Activated naive CD8-positive, alpha-beta T cell (primary cell): ENCODE data around the gene SRPRA.
"Not testable (repeated sequence)": the region's sequence is repeated elsewhere in the genome, so short reads cannot be mapped to it uniquely, and the experiment has no call there.

Experiments
- H3K27ac Mint-ChIP-seq: one replicate; pipeline ENCODE4 v1.8.0; 2021; ENCODE audit warnings: mixed read lengths
- H3K27me3 Mint-ChIP-seq: one replicate; pipeline ENCODE4 v1.8.0; 2021; ENCODE audit warnings: mixed read lengths
- H3K36me3 Mint-ChIP-seq: one replicate; pipeline ENCODE4 v1.8.0; 2021; ENCODE audit warnings: mixed read lengths
- H3K4me1 Mint-ChIP-seq: one replicate; pipeline ENCODE4 v1.8.0; 2021; ENCODE audit warnings: low read depth, mixed read lengths
- H3K4me3 Mint-ChIP-seq: one replicate; pipeline ENCODE4 v1.8.0; 2021; ENCODE audit warnings: mild to moderate bottlenecking, mixed read lengths
- H3K9me3 Mint-ChIP-seq: one replicate; pipeline ENCODE4 v1.8.0; 2021; ENCODE audit warnings: low read depth, mixed read lengths

The SRPRA gene

GRCh38 chr11:126268708-126269579 is at the start of gene SRPRA, which contains the start of gene FOXRED1:
SRPRA (minus strand) TSS chr11:126268895; CDS start chr11:126268804, 91 bp downstream.
FOXRED1 (plus strand) TSS chr11:126269154; CDS start chr11:126269207, 53 bp downstream.
- Mint-ChIP-seq H3K4me1 (peaks cover 48% of the 10 kb centered on the region), H3K9me3 (no peaks in the 10 kb centered on the region), H3K27ac (peak within 1 kb of the TSS; percentile 95), H3K27me3 (no peaks in the 10 kb centered on the region), H3K4me3 (peak within 1 kb of the TSS; percentile 97), H3K36me3 (peaks cover 8% of the 10 kb centered on the region)

- H3K27me3 Mint-ChIP-seq: no peaks in the 10 kb centered on the region
- peak overlapping the region; percentile 76 for H3K27ac Mint-ChIP-seq
- peak overlapping the region; percentile 64 for H3K4me3 Mint-ChIP-seq
- H3K36me3 Mint-ChIP-seq: peaks cover 24% of the 10 kb centered on the region
- H3K4me1 Mint-ChIP-seq: peaks cover 38% of the 10 kb centered on the region
- no peaks in the 10 kb centered on the region for H3K9me3 Mint-ChIP-seq
Observed at GRCh38 chr11:126317756-126318573, 49.3 kb upstream of the SRPRA start.

- Mint-ChIP-seq H3K4me1 (peaks cover 38% of the 10 kb centered on the region), H3K27ac (peak overlapping the region; percentile 76)
Observed at GRCh38 chr11:126317432-126317755, 48.7 kb upstream of the SRPRA start.

GRCh38 chr11:126313826-126314225 is 45.1 kb upstream of the SRPRA start:
- no peaks in the 10 kb centered on the region for H3K9me3 Mint-ChIP-seq
- peaks cover 18% of the 10 kb centered on the region for H3K36me3 Mint-ChIP-seq
- no peaks in the 10 kb centered on the region for H3K27me3 Mint-ChIP-seq
- no peak overlapping the region for H3K4me3 Mint-ChIP-seq
- peaks cover 35% of the 10 kb centered on the region for H3K4me1 Mint-ChIP-seq
- no peak overlapping the region for H3K27ac Mint-ChIP-seq

More at GRCh38 chr11:126317432-126317755, 48.7 kb upstream of the SRPRA start:
- H3K9me3 Mint-ChIP-seq: no peaks in the 10 kb centered on the region
- peak overlapping the region; percentile 64 for H3K4me3 Mint-ChIP-seq
- no peaks in the 10 kb centered on the region for H3K27me3 Mint-ChIP-seq
- peaks cover 24% of the 10 kb centered on the region for H3K36me3 Mint-ChIP-seq

GRCh38 chr11:126312961-126313360 is 44.3 kb upstream of the SRPRA start:
- no peak overlapping the region for H3K4me3 Mint-ChIP-seq
- no peak overlapping the region for H3K27ac Mint-ChIP-seq
- H3K4me1 Mint-ChIP-seq: peaks cover 27% of the 10 kb centered on the region
- H3K9me3 Mint-ChIP-seq: no peaks in the 10 kb centered on the region
- peaks cover 18% of the 10 kb centered on the region for H3K36me3 Mint-ChIP-seq
- H3K27me3 Mint-ChIP-seq: no peaks in the 10 kb centered on the region

GRCh38 chr11:126311401-126312291 is 43.0 kb upstream of the SRPRA start:
- Mint-ChIP-seq H3K27ac (peak overlapping the region; percentile 16), H3K4me3 (no peak overlapping the region), H3K27me3 (no peaks in the 10 kb centered on the region), H3K4me1 (peaks cover 27% of the 10 kb centered on the region), H3K36me3 (peaks cover 14% of the 10 kb centered on the region), H3K9me3 (no peaks in the 10 kb centered on the region)

- H3K9me3 Mint-ChIP-seq: no peaks in the 10 kb centered on the region
- peaks cover 30% of the 10 kb centered on the region for H3K4me1 Mint-ChIP-seq
- H3K27me3 Mint-ChIP-seq: no peaks in the 10 kb centered on the region
- H3K4me3 Mint-ChIP-seq: no peak overlapping the region
- H3K36me3 Mint-ChIP-seq: peaks cover 10% of the 10 kb centered on the region
- H3K27ac Mint-ChIP-seq: no peak overlapping the region
Observed at GRCh38 chr11:126310992-126311310, 42.3 kb upstream of the SRPRA start.

- H3K4me1 Mint-ChIP-seq: peaks cover 34% of the 10 kb centered on the region
- no peaks in the 10 kb centered on the region for H3K27me3 Mint-ChIP-seq
- H3K9me3 Mint-ChIP-seq: peaks cover 3% of the 10 kb centered on the region
- peak overlapping the region; percentile 50 for H3K27ac Mint-ChIP-seq
- no peak overlapping the region for H3K4me3 Mint-ChIP-seq
- peaks cover 12% of the 10 kb centered on the region for H3K36me3 Mint-ChIP-seq
Observed at GRCh38 chr11:126310200-126310991, 41.7 kb upstream of the SRPRA start.

GRCh38 chr11:126308771-126309170 is 40.1 kb upstream of the SRPRA start:
- H3K4me3 Mint-ChIP-seq, H3K36me3 Mint-ChIP-seq, H3K27me3 Mint-ChIP-seq, H3K27ac Mint-ChIP-seq, H3K9me3 Mint-ChIP-seq: not testable (repeated sequence)
- peaks cover 41% of the 10 kb centered on the region for H3K4me1 Mint-ChIP-seq

GRCh38 chr11:126308271-126308671 is 39.6 kb upstream of the SRPRA start:
- H3K36me3 Mint-ChIP-seq: peaks cover 4% of the 10 kb centered on the region
- no peak overlapping the region for H3K4me3 Mint-ChIP-seq

GRCh38 chr11:126307706-126308105 is 39.0 kb upstream of the SRPRA start:
- peaks cover 4% of the 10 kb centered on the region for H3K36me3 Mint-ChIP-seq
- H3K27me3 Mint-ChIP-seq: no peaks in the 10 kb centered on the region
- peak overlapping the region; percentile 66 for H3K27ac Mint-ChIP-seq
- no peak overlapping the region for H3K4me3 Mint-ChIP-seq
- H3K9me3 Mint-ChIP-seq: peaks cover 3% of the 10 kb centered on the region
- peaks cover 46% of the 10 kb centered on the region for H3K4me1 Mint-ChIP-seq

More at GRCh38 chr11:126308271-126308671, 39.6 kb upstream of the SRPRA start:
- Mint-ChIP-seq H3K27me3 (no peaks in the 10 kb centered on the region), H3K9me3 (peaks cover 3% of the 10 kb centered on the region), H3K4me1 (peaks cover 42% of the 10 kb centered on the region), H3K27ac (no peak overlapping the region)

- Mint-ChIP-seq H3K27me3 (no peaks in the 10 kb centered on the region), H3K27ac (peak overlapping the region; percentile 94), H3K4me1 (peaks cover 47% of the 10 kb centered on the region), H3K9me3 (peaks cover 3% of the 10 kb centered on the region), H3K36me3 (peaks cover 6% of the 10 kb centered on the region), H3K4me3 (peak overlapping the region; percentile 87)
Observed at GRCh38 chr11:126305699-126306098, 37.0 kb upstream of the SRPRA start.

GRCh38 chr11:126304457-126305075 is 35.9 kb upstream of the SRPRA start:
- peaks cover 38% of the 10 kb centered on the region for H3K4me1 Mint-ChIP-seq
- H3K27ac Mint-ChIP-seq: peak overlapping the region; percentile 98
- peaks cover 3% of the 10 kb centered on the region for H3K9me3 Mint-ChIP-seq
- peak overlapping the region; percentile 87 for H3K4me3 Mint-ChIP-seq
- no peaks in the 10 kb centered on the region for H3K27me3 Mint-ChIP-seq
- H3K36me3 Mint-ChIP-seq: peaks cover 6% of the 10 kb centered on the region
